Activated T-cell treated with anti-CD3 and anti-CD28 coated beads, Interleukin-2, amount 50 U/mL, for 48 hours (primary cell): Measurements from ENCODE around the gene SDR39U1.
A peak's percentile ranks its signal among the peaks of the same experiment; 100 is the strongest.

Source experiments
- DNase-seq, 2 experiments: peaks; one replicate each; pipeline ENCODE4 v3.0.0-alpha.2; 2020

The SDR39U1 gene

GRCh38 chr14:24441485-24441884, 1.1 kb downstream of the SDR39U1 start:
- no peak for DNase-seq

- DNase-seq, result no peak
Measured at GRCh38 chr14:24440606-24441399, 1.8 kb downstream of the SDR39U1 start.

- no peak for DNase-seq
Measured at GRCh38 chr14:24439830-24440605, 2.6 kb downstream of the SDR39U1 start.

- no peak for DNase-seq
Measured at GRCh38 chr14:24439257-24439656, 3.3 kb downstream of the SDR39U1 start.

- DNase-seq, result no peak
Measured at GRCh38 chr14:24438223-24439097, 4.1 kb downstream of the SDR39U1 start.

GRCh38 chr14:24437736-24438067, 4.9 kb downstream of the SDR39U1 start:
- DNase-seq, result no peak

- DNase-seq, result no peak
Measured at GRCh38 chr14:24437020-24437735, 5.4 kb downstream of the SDR39U1 start.

- peak in 1 of 2 experiments; percentile 60 for DNase-seq
Measured at GRCh38 chr14:24436355-24437019, 6.1 kb downstream of the SDR39U1 start.

GRCh38 chr14:24435998-24436354, 6.6 kb downstream of the SDR39U1 start:
- no peak for DNase-seq

- no peak for DNase-seq
Measured at GRCh38 chr14:24435192-24435810, 7.3 kb downstream of the SDR39U1 start.

- no peak for DNase-seq
Measured at GRCh38 chr14:24434676-24435075, 7.9 kb downstream of the SDR39U1 start.

GRCh38 chr14:24434036-24434435, 8.5 kb downstream of the SDR39U1 start:
- DNase-seq, result no peak

GRCh38 chr14:24432259-24433131, 10.1 kb downstream of the SDR39U1 start:
- peak in 1 of 2 experiments; percentile 17 for DNase-seq

- peak; percentile 92 to 94 for DNase-seq
Measured at GRCh38 chr14:24431569-24432258, 10.9 kb downstream of the SDR39U1 start.

GRCh38 chr14:24430682-24431568, 11.7 kb downstream of the SDR39U1 start:
- DNase-seq, result peak; percentile 68 to 72

- peak in 1 of 2 experiments; percentile 78 for DNase-seq
Measured at GRCh38 chr14:24430143-24430681, 12.4 kb downstream of the SDR39U1 start.

GRCh38 chr14:24429395-24430142, 13.0 kb downstream of the SDR39U1 start, which contains the start of the genes CBLN3 and KHNYN:
CBLN3 (minus strand) TSS chr14:24429668; CDS start chr14:24429054, 614 bp downstream.
KHNYN (plus strand) TSS chr14:24429954; CDS start chr14:24430731, 777 bp downstream.
- DNase-seq, result peak; percentile 88 to 92
